HG03139 (cell line): Measurements from ENCODE around the gene ZNF169.
"Not testable (repeated sequence)": the region's sequence is repeated elsewhere in the genome, so short reads cannot be mapped to it uniquely, and the experiment has no call there.

Experiments
- ATAC-seq: cut with Tn5 transposase; IDR thresholded peaks from one replicate; pipeline ENCODE4 v1.9.1; 2021; ENCODE audit not compliant: unreplicated experiment

The ZNF169 gene

DNA sequence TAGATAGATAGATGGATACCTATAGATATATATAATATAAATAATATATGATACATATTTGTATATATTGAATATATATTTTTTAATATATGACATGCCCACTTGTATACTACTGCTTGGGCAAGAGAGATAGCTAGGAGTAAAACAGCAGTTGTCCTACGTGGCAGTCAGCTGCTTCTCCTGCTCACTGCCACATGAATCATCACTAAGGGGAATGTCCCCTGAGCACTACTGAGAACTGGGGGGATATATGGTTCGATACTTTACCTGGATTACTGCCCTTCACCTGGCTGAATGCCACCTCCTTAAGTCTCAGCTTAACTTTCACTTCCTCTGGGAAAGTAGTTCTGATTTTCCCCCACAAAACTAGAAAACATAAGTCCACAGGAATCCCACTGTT lies 82.6 kb downstream of the ZNF169 start:
- not testable (repeated sequence) for ATAC-seq

DNA sequence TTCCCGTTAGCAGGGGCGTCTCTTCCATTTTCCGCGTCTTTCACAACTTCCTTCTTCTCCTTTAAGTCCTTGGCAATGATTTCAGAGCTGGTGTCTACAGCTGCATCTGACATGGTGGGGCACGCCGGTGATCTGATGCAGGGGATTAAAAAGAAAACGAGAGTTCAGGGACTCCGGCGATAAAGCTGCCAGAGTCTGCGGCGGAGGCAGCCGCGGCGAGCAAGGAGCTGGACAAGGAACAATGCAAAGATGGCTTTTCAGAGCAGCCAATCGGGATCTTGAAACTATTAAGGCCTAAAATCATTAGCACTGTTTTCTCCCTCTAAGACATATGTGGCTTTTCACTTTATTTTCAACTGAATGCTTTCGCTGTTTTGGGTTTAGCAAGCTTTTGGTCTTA lies 88.4 kb downstream of the ZNF169 start:
- ATAC-seq, result not testable (repeated sequence)

- not testable (repeated sequence) for ATAC-seq
These were observed 89.7 kb downstream of the ZNF169 start for GRCh38 chr9:94348754-94349153.
